Endothelial cell of umbilical vein (primary cell): ENCODE data around the gene TFAP2E. TPM values are rescaled to one million over a fixed set of nuclear protein-coding genes. Genes with fewer than 3 reads are reported as not detected.

ENCODE experiments used
- BruUV-seq: library from RNA; stranded (reverse); fragments of 400-500 nt; replicated peaks from 2 replicates; lab custom pipeline; 2021; lab: Mats Ljungman, UMichigan
- CTCF ChIA-PET: fragments of 300-600, 350-600 bp; sonication (Branson Sonifier 250); formaldehyde crosslinking; loops from one replicate; lab custom pipeline; 2021; ENCODE audit warnings: antibody characterized with exemption, inconsistent platforms; lab: Charles Lee
- POLR2A ChIA-PET: fragments of 300-600, 350-600 bp; sonication (Branson Sonifier 250); formaldehyde crosslinking; loops from one replicate; lab custom pipeline; 2021; ENCODE audit warnings: antibody characterized with exemption, inconsistent platforms; lab: Charles Lee
- DNase-seq: peaks from one replicate; pipeline ENCODE4 v3.0.0-alpha.2; 2011; ENCODE audit warnings: low read depth, low spot score
- FAIRE-seq: peaks from 2 replicates; lab custom pipeline; 2011; peaks lifted over from hg19 to GRCh38; lab: Jason Lieb, UNC
- H2AFZ ChIP-seq: 2 replicates; pipeline ENCODE4 v1.6.0; 2012; ENCODE audit warnings: low read depth, low read length, control low read depth, inconsistent platforms
- H3K27ac ChIP-seq: 2 replicates; pipeline ENCODE4 v1.5.1; 2011; ENCODE audit warnings: low read depth, mild to moderate bottlenecking, control low read depth, low read length, moderate library complexity; ENCODE audit not compliant: insufficient read depth
- H3K27me3 ChIP-seq, 2 experiments: 2 replicates each; pipeline versions ENCODE4 v1.6.0 to v1.6.1; 2011; ENCODE audit warnings: low read length in 2 of 2, mixed read lengths in 1 of 2; ENCODE audit not compliant: control insufficient read depth in 2 of 2, insufficient read depth in 2 of 2
- H3K36me3 ChIP-seq, 2 experiments: 2 replicates in 1 of 2; 3 replicates in 1 of 2; pipeline ENCODE4 v1.5.1; 2011; ENCODE audit warnings: low read length in 2 of 2, mild to moderate bottlenecking in 1 of 2, moderate library complexity in 1 of 2; ENCODE audit not compliant: control insufficient read depth in 2 of 2, insufficient read depth in 2 of 2; ENCODE audit errors: extremely low read depth in 1 of 2
- H3K4me1 ChIP-seq: 3 replicates; pipeline ENCODE4 v1.5.1; 2011; ENCODE audit warnings: mild to moderate bottlenecking, low read length; ENCODE audit not compliant: control insufficient read depth, insufficient read depth; ENCODE audit errors: extremely low read depth
- H3K4me2 ChIP-seq: 2 replicates; pipeline ENCODE4 v1.6.1; 2011; ENCODE audit warnings: low read length, control low read depth, mixed read lengths; ENCODE audit not compliant: insufficient read depth
- H3K4me3 ChIP-seq, 3 experiments: fragments of 200-600 bp in 1 of 3; sonication (generic), shearing (Covaris generic) in 1 of 3; replicated peaks in 1 of 3; 2 replicates each; pipeline ENCODE4 v1.5.1; 2011 to 2016; ENCODE audit warnings: control low read depth in 3 of 3, low read length in 3 of 3, mild to moderate bottlenecking in 2 of 3, inconsistent platforms in 1 of 3, low read depth in 1 of 3, moderate library complexity in 1 of 3; ENCODE audit not compliant: insufficient read depth in 1 of 3
- H3K79me2 ChIP-seq: 2 replicates; pipeline ENCODE4 v1.6.0; 2012; ENCODE audit warnings: low read length, inconsistent platforms; ENCODE audit not compliant: control insufficient read depth, insufficient read depth
- H3K9ac ChIP-seq: replicated peaks from 2 replicates; pipeline ENCODE3; 2011; ENCODE audit warnings: low read length, control low read depth; ENCODE audit not compliant: insufficient read depth; ENCODE audit errors: extremely low read depth
- H3K9me1 ChIP-seq: replicated peaks from 3 replicates; pipeline ENCODE4 v1.6.0; 2011; ENCODE audit warnings: mild to moderate bottlenecking, low read length; ENCODE audit not compliant: control insufficient read depth, insufficient read depth; ENCODE audit errors: extremely low read depth
- H3K9me3 ChIP-seq: replicated peaks from 2 replicates; pipeline ENCODE4 v1.5.1; 2012; ENCODE audit warnings: low read length, inconsistent platforms; ENCODE audit not compliant: control insufficient read depth, insufficient read depth
- H4K20me1 ChIP-seq: replicated peaks from 2 replicates; pipeline ENCODE3; 2011; ENCODE audit warnings: mild to moderate bottlenecking, low read length; ENCODE audit not compliant: control insufficient read depth, insufficient read depth; ENCODE audit errors: extremely low read depth
- EZH2 ChIP-seq: IDR thresholded peaks from 2 replicates; pipeline ENCODE4 v1.6.1; 2012; ENCODE audit warnings: borderline replicate concordance, low read depth, mild to moderate bottlenecking, moderate library complexity, low read length, inconsistent platforms; ENCODE audit not compliant: severe bottlenecking
- FOS ChIP-seq: IDR thresholded peaks from 2 replicates; pipeline ENCODE4 v1.6.1; 2011; ENCODE audit warnings: mild to moderate bottlenecking, low read length, moderate library complexity, borderline replicate concordance; ENCODE audit not compliant: insufficient read depth
- GATA2 ChIP-seq: IDR thresholded peaks from 2 replicates; pipeline ENCODE4 v1.7.0; 2011; ENCODE audit warnings: low read depth, mild to moderate bottlenecking, moderate library complexity, mixed read lengths, low read length; ENCODE audit not compliant: insufficient read length, insufficient read depth
- JUN ChIP-seq: IDR thresholded peaks from 2 replicates; pipeline ENCODE4 v1.6.1; 2011; ENCODE audit warnings: borderline replicate concordance, low read depth; ENCODE audit not compliant: insufficient read length, insufficient read depth
- MYC ChIP-seq: IDR thresholded peaks from one replicate; pipeline ENCODE4 v1.6.1; 2011; ENCODE audit warnings: mild to moderate bottlenecking, low read depth, low read length
- POLR2A ChIP-seq: IDR thresholded peaks from 2 replicates; pipeline ENCODE4 v1.6.1; 2012; ENCODE audit warnings: low read depth, mild to moderate bottlenecking, control low read depth, low read length
- POLR2AphosphoS5 ChIP-seq: IDR thresholded peaks from 2 replicates; pipeline ENCODE4 v1.6.1; 2012; ENCODE audit warnings: low read depth, mild to moderate bottlenecking, control low read depth, low read length, moderate library complexity; ENCODE audit not compliant: insufficient read depth
- dilution Hi-C: fragments of 300-500 bp; cut with MboI; formaldehyde crosslinking; loops from one replicate; pipeline ENCODE4 v1.15.0; 2019; ENCODE audit warnings: low sequenced_read_pairs; ENCODE audit not compliant: extremely low pct_ligation_motif_present
- intact Hi-C: fragments of 100-400 bp; cut with micrococcal nuclease; formaldehyde crosslinking; loops from one replicate; pipeline ENCODE4 v1.10.0; 2022
- polyA plus RNA-seq, 4 experiments: library from polyadenylated mRNA; depleted of rRNA in 3 of 4; stranded (reverse) in 3 of 4; unstranded in 1 of 4; fragments of >200 nt; gene quantifications; 2 replicates each; pipeline versions ENCODE4 v1.2.1 to v1.2.3, GENCODE V29; 2011 to 2012; ENCODE audit warnings: missing spikeins in 1 of 4
- total RNA-seq: library from RNA; stranded (reverse); gene quantifications from 2 replicates; pipeline ENCODE4 v1.2.3, GENCODE V29; 2021
- TF ChIP-seq, protein P1 (sequence below), 2 donors: IDR thresholded peaks; 1 replicate in 1 of 2; 2 replicates in 1 of 2; pipeline ENCODE4 v1.5.1; 2011; ENCODE audit warnings: low read length in 2 of 2, mild to moderate bottlenecking in 2 of 2, moderate library complexity in 2 of 2, control low read depth in 1 of 2, inconsistent platforms in 1 of 2, low read depth in 1 of 2; ENCODE audit not compliant: insufficient read depth in 1 of 2; ENCODE audit errors: extremely low read depth in 1 of 2
- TF ChIP-seq, protein P2 (sequence below): IDR thresholded peaks from 2 replicates; pipeline ENCODE4 v1.6.1; 2011; ENCODE audit not compliant: insufficient read depth, insufficient read length

TFAP2E gene
- total and polyA plus RNA-seq, 2 donors (not counting 3 experiments of a cell fraction or from before 2014, with no cell fraction given), result 0.06 TPM; not detected in 1

DNA sequence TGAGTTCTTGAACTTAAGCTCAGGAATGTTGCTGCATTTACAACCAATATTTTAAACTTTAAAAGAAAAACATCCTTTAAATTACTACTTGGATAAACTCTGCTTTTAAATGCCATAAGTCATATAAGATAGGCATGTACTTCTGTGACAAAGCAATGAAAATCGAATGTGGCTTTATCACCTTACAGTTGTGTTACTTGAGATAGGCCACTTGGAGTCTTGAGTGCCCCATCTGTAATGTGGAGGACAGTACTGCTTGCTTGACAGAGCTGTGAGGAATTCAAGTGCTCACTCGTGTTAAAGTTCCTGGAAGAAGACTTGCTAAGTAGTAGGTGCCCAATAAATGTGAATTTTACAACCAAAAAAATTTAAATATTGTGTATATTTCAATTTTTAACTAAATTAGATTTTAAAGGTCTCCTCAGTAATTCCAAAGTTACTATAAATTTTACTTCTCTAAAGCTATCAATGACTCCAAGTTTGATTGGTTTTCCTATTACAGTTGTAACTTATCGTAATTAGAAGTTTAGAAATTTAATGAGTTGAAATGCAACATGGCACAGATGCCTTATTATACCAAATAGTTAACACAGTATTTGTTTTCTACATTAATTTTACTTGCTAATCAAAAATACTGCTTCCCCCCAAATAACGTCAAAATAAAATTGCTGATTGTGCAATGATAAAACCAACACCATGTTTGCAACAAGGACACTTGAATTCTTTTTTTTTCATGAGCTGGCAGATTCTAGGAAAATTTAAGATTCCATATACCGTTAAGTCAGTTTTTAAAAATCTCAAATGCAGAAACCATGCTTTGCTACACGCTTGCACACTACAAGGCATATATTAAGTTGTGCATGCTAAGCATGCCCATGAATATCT, 46.4 kb downstream of the TFAP2E start:
- H3K9me1 ChIP-seq, result no peaks in the 10 kb centered on the region
- no peak overlapping the region for H3K9ac ChIP-seq
- DNase-seq, result no peak
- peaks cover 8% of the 10 kb centered on the region for H4K20me1 ChIP-seq
- no peak for FAIRE-seq
- peaks cover 70% of the 10 kb centered on the region for H3K79me2 ChIP-seq
- no peaks in the 10 kb centered on the region for H3K4me1 ChIP-seq
- TF ChIP-seq MYC, result no peak
- no peak for TF ChIP-seq FOS
- TF ChIP-seq, protein P1, sequence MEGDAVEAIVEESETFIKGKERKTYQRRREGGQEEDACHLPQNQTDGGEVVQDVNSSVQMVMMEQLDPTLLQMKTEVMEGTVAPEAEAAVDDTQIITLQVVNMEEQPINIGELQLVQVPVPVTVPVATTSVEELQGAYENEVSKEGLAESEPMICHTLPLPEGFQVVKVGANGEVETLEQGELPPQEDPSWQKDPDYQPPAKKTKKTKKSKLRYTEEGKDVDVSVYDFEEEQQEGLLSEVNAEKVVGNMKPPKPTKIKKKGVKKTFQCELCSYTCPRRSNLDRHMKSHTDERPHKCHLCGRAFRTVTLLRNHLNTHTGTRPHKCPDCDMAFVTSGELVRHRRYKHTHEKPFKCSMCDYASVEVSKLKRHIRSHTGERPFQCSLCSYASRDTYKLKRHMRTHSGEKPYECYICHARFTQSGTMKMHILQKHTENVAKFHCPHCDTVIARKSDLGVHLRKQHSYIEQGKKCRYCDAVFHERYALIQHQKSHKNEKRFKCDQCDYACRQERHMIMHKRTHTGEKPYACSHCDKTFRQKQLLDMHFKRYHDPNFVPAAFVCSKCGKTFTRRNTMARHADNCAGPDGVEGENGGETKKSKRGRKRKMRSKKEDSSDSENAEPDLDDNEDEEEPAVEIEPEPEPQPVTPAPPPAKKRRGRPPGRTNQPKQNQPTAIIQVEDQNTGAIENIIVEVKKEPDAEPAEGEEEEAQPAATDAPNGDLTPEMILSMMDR (IDR thresholded peaks at IDR 0.05; ENCODE audit: extremely low read depth in 1 of 2, insufficient read depth in 1 of 2, low read depth in 1 of 2, low read length in 2 of 2), result no peak
- TF ChIP-seq GATA2, result no peak
- no peak for TF ChIP-seq POLR2A
- TF ChIP-seq, protein P2, sequence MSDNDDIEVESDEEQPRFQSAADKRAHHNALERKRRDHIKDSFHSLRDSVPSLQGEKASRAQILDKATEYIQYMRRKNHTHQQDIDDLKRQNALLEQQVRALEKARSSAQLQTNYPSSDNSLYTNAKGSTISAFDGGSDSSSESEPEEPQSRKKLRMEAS, result no peak
- TF ChIP-seq JUN, result no peak
- no peak for TF ChIP-seq POLR2AphosphoS5
- TF ChIP-seq EZH2, result no peak
- ChIA-PET POLR2A (no interaction called here), CTCF (interaction anchor here (0.7 to 1.1 kb wide), 5 partner anchors 9 to 108 kb away, joined by 3 read pairs; no protein-coding TSS in a partner anchor)
- H2AFZ ChIP-seq, result no peak overlapping the region
- dilution Hi-C loops (no loop called here), intact Hi-C loops (no loop called here)
- no peak overlapping the region for H3K4me3 ChIP-seq
- peaks cover 5 to 22% of the 10 kb centered on the region in 2 experiments for H3K36me3 ChIP-seq
- H3K27ac ChIP-seq, result no peak overlapping the region
- H3K4me2 ChIP-seq, result no peak overlapping the region
- H3K9me3 ChIP-seq, result no peaks in the 10 kb centered on the region
- no TSS peak for BruUV-seq
- no peaks in the 10 kb centered on the region for H3K27me3 ChIP-seq
